SK-N-DZ (cell line): ENCODE measurements around the gene STK32B.
A peak's percentile ranks its signal among the peaks of the same experiment; 100 is the strongest.

ENCODE experiments used
- DNase-seq: peaks from one replicate; pipeline ENCODE4 v3.0.0-alpha.2; 2015; ENCODE audit warnings: low spot score

The STK32B gene

DNA sequence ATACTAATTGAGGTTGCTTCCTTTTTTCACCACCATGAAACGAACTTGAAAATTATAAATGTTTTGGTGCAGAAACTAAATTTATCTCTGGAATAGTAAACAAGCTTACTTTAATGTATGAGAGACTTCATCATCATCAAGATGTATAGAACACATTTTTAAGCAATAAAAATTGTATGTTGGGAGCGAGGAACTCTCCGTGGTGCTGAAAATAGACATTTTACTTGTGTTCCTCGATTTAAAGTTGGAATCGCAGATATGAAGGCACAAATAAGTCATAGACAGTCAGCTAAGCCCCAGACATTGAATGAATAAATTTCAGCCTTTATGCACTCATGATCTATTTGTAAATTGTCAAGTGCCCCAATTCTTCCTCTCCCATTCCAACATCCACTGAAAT lies 310.7 kb downstream of the STK32B start:
- DNase-seq: no peak

DNA sequence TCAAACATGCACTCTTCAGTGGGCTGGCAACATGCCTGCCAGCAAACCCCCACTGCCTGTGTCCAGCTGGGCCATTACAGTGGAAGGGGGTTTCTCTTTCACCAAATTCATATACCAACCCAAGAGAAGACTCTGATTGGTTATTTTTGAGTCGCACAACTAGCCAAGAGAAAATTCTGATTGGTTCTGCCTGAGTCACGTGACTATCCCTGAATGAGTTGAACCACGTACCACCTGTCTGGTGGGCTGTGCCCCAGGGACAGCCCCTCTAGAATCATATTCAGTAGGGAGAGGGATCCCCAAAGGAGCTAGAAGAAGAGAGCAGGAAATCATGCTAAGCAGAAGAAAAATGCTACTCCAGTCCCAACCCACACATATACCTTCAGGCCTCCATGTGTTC lies 313.1 kb downstream of the STK32B start:
- no peak for DNase-seq

DNA sequence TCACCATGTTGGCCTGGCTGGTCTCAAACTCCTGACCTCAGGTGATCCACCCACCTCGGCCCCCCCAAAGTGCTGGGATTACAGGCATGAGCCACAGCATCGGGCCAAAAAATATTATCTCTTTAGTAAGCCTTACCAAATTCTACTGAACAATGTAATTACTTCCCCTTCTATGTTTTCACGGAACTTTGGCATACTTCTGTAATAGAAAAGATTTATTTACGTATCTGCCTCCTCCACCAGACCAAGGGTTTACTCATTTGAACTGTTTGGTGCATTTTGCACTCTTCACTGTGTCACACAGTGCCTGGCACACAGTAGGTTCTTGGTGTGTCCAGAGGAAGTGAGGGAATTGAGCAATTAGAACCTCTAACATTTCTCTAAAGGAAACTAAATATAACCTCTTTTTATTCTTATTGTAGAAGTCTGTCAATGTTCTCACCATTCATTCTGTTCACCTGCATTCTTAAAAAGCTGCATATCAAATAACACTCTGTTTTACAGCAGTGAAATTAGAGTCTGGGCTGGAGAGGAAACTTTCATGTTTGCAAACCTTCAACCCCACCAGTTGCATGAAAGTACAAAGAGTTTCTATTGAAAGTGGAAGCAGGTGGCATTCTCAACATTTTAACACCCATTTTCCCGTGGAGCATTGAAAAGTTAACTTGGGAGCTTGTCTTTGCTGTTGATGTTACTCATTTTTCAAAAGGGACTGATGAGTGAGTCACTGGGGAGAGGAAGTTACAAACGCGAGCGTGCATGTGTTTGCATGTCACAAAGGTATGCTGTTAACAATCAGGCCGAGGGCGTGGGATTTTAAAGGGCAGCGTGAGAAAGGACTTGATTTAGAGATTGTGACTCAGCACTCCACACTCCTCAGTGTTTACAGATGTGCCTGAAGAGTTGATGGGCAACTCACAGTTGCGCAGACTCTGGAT lies 314.1 kb downstream of the STK32B start:
- DNase-seq: no peak

DNA sequence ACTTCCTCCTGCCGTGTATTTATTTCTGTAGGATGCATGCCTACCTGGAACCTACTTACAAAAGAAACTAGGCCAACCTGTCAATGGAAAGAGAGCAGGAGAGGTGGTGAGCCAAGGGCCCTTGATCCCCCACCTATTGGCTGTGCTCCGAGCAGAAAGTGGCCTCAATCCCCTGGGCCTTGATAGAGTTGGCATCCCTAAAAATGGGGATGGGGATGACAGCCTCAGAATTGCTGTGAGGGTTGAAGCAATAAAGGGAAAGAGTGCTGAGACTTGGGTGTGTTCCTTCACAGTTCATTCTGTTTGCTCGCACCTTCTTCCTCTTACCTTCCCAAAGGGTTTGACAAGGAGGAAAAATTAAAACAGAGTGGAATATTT lies 314.7 kb downstream of the STK32B start:
- no peak for DNase-seq

DNA sequence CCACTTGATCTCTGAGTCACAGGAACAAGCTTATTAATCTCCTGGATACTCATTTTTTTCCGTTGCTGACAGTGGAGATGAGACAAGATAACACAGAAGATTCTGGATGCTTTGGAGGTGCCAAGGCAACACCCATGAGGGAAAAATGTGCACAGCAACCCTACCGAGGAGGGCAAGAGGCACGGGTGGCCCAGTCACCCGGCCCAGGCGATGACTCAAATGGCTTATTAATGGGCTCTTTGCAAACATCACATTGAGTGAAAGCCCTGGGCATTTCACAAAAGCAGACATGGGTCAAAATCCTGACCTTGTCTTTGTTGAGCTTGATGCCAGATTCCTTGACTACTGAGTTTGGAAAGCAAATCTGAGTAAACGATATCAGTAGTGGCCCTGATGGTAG lies 315.1 kb downstream of the STK32B start:
- no peak for DNase-seq

DNA sequence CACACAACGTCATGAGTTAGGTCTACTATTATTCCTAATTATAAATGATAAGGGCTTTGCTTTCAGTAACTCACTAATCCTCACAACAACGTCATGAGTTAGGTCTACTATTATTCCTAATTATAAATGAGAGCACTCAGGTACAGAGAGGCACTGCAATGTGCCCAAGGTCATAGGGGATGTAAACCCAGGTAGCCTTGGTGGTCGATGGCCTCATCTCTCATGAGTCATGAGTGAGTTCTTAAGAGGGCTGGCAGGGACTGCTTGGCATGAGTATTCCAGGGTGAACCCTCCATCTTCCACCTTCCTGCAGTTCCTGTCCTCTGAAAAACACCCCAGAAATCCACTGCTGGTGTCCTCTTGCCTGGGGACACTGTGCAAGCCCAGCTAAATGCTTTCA lies 317.1 kb downstream of the STK32B start:
- no peak for DNase-seq

DNA sequence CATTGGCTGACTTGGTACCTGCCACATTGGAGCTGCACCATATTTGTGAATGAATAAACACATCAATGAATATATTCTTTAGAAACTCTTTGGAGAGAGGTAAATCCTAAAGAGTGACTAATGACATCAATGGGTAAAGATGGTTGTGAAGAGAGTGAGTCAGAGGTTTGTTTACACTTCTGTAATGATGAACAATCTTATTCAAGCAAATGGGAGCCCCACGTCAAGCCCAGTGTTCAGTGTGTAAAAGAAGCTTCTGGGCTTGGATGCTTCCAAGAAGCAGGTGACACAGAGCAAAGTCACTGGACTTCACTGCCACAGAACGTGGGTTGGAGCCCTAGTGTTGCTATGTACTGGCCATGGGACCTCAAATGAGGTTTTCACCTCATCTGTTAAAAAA lies 319.0 kb downstream of the STK32B start:
- DNase-seq: no peak

DNA sequence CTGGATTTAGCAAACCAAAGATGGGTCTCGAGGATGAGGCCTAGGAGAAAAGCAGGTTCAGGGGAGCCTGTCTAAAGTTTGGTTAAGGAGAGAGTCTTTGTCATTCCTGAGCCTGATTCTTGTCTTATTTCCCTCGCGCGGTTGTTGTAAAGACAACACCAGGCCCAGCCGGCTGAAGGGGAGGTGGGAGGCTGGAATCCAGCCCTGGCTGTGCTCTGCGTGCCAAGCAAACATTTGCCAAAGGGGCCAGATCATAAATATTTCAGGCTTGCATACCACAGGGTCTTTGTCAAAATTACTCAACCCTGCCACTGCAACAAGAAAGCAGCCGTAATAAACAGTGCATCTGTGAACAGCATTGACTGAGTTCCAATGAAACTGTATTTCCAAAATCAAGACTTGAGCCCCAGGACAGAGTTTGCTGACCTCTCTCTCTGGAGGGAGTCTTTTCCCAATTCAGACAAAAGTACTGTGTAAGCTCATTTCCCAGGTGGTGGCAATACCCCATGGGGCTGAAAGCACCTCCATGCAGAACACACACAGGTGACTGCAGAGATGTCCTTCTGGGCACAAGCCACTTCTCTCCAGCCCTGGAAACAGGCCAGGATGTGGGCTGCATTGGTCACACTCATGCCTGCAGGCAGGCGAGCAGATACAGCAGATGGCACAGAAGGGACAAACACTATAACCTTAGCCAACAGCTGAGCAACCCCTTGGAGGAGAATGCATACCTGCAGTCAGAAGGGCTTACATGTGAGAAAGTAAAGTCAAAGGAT lies 320.3 kb downstream of the STK32B start:
- no peak for DNase-seq

DNA sequence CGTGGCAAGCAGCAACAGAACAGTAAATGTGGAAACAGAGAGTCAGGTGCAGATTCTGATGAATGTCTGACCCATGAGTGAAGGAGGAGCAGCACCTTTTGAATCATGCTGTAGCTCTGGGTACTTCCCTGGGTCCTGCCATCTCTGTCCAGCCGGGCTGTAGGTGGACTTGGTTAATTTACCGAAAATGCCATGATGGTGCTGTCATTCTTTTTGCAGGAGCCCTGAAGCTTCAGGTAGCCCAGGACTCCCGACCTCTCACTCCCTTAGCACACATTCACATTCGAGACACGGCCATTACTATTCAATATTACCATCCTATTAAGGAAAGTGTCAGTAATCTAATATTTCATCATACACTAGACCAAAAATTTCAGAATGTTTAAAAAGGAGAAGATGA lies 320.9 kb downstream of the STK32B start:
- DNase-seq: no peak

DNA sequence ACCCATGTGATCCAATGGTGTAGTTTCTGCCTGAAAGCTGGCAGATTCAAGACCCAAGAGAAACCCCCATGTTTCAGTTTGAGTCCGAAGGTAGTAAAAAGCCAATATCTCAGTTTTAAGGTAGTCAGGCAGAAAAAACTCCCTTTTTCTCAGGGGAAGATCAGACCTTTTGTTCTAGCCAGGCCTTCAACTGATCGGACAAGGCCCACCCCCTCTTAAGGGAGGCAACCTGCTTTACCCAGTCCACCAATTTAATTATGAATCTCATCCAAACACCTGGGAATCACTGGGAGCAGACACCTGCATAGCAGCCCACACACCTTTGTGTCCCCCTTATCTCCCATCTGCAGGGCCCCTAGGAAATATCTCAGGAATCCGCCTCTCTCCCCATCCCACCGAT lies 322.0 kb downstream of the STK32B start:
- no peak for DNase-seq

DNA sequence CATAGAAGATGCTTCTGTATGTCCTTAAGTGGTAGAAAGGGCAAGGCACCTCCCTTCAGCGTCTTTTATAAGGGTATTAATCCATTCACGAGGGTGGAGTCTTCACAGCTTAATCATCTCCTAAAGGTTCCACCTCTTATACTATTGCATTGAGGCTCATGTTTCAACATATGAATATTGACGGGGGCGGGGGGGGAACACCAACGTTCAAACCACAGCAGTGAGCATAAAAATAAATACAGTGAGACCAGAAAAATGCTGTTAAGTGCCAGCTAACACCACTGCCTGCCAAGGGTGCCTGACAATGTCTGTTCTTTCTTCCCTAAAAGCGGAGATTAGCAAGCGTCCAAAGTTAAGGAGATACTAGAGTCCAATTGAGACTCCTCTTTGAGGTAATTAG lies 323.3 kb downstream of the STK32B start:
- DNase-seq: no peak

DNA sequence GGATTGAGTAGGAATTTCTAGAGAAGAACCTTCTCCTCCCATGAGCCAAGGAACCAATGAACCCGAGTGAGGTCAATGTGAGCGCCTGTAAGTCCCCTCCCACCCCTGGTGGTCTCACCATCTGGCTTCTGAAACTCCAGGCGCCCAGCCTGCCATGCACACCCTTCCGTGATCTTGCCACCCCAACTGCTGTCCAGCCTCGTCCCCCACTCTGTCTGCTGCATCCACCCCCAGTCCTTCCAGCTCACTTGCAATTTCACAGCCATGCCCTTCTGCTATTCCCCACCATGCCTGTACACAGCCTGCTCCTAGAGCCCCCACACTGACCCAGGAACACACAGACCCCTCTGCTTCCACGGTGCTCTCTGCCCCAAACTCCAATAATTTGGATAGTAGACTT lies 323.7 kb downstream of the STK32B start:
- DNase-seq: no peak

DNA sequence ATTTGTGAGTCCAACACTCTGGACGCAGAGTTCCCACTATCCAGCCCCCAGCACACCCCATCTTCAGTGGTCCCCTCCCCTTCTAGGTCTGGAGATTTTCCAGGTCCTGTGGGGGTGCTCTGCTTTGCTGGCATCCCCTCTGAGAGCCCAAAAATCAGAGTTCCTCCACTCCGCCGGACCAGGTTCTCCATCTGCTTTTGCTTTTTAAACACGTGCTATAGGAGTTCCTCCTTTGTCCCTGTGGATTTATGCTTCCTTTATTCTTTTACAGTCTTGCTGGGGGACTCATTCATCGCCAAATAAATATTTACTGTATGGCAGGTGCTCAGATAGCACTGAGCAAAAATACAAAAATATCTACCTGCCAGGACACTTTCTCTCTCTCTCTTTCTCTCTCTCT lies 324.7 kb downstream of the STK32B start:
- DNase-seq: no peak

DNA sequence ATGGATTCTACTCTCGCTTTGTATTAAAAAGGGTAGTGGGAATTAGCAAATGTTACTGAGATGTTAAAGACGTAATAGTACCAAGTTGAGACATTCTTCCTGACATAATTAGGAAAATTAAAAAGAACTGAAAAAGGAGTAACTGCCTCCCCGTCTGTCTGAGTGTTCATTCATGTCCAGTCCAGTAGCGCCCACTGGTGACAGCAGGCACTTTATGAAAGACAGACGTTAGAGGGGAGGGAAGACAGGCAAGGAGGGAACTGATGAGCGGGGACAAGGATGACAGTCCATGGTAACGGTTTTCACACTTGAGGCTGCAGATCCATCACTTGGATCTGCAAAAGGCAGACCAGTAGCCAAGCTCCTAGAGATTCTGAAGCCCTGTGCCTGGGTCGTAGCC lies 326.7 kb downstream of the STK32B start:
- DNase-seq: peak; percentile 11

DNA sequence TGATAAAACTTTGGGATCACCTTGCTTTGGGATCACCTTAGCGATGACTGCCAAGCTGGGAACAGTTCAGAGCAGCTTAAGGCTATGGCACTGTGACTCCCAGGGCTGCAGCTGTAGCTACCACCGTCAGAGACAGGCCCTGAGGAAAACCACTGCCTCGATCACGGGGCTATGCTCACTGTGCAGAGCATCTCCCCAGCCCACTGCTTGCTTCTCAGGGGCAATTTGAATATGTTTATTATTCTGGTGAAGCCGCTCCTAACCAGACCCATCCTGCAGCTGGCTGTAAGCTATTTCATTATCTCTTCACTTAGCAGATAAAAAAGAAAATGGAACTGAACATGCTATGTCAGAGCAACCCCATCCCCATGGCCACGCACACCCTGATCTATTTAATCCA lies 328.6 kb downstream of the STK32B start:
- no peak for DNase-seq

DNA sequence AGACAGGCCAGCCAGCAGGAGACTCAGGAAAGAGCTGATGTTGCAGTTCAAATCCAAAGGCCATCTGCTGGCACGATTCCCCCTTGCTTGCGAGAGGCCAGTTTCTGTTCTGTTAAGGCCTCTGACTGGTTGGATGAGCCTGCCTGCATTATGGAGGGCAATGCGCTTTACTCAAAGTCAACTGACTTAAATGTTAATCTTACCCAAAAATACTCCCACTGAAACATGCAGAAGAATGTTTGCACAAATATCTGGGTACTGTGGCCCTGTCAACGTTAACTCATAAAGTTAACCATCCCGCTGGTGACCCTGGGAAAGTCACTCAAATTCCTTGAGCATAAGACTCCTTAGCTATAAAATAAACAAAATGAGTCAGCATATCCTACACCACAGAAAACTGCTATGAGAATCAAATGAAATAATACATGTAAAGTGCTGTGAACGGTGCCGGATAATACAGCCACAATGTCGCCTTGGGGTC lies 330.7 kb downstream of the STK32B start:
- no peak for DNase-seq

DNA sequence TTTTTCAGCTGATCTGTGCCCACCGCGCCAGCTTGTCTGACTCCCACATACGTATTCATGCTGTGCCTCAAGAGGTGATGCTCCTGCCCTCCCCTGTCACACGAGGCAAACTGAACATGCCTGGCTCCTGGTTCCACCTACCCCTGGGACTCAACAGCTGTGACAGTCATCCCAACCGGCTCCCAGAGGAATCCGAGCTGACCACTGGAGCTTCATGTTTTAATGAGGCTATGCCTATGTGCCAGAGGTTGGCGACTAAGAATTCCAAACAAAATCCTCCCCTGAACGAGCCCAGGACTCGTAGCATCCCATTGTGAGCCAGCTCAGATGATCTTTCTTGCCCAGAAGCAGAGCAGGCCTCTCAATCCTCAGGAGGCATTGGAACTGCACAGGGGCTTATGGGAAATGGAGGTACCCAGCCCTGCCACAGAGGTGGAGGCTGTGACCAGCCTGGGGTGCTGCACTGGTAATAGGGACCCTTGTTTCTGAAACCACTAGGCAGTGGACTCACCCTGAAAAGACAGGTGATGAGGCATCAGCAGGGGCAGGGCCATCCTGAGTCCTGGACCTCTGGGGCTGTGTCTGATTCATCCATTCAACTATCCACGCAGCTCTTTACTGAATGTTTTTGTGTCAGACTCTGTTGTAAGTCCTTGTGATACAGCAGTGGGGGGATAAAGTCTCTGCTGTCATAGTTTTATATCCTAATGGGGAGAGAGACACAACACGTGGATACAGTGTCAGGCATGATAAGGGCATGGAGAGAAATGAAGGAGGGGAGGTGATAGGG lies 332.1 kb downstream of the STK32B start:
- no peak for DNase-seq

DNA sequence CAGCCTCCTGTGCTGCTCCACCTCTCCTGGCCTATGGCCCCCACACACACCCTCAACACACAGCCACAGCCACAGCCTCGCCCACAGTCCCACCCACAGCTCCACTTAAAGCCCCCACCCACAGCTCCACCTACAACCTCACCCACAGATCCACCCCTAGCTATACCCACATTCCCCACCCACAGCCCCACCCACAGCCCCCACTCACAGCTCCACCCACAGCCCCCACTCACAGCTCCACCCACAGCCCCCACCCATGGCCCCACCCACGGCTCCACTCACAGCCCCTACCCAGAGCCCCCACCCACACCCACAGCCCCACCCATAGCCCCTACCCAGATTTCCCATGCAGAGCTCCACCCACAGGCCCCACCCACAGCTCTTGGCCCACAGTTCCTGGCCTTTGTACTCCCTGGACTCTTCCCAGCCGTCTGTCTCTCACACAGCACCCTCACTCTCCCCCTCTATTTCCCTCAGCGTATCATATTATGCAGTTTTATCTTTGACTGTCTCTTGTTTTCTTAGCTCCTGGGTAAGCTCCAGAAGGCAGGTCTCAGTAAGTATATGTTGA lies 334.5 kb downstream of the STK32B start:
- no peak for DNase-seq

DNA sequence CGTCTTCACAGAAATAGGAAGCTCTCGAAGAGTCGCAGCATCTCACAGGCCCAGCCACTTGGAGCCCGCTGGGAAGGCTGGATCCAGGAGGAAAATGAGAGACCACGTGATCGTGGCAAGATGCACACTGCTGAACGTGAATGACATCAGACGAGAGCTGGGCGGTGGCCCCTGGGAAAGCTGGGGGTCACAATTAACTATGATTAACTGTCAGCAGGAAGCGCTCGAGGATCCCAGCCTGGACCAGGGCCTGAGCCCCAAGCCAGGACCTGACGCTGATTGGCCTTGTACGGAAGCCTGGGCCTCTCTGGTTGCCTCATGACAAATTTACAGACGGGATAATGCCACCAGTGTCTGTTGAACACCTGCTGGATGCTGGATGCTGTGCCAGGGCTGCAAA lies 335.6 kb downstream of the STK32B start:
- no peak for DNase-seq

DNA sequence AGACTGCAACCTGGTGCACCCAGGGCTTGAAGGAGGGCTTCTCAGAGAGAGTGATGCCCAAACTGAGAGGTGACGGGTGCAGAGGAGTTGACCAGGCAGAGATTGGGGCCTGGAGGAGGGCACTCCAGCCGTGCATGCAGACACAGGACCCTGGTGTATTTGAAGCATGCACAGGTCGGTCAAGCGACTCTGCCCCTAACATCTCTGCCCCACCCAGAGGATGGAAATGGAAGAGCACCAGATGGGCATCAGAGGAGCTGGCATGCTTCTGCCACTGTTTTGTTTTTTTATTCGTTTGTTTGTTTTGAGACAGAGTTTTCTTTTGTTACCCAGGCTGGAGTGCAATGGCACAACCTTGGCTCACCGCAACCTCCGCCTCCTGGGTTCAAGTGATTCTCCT lies 336.2 kb downstream of the STK32B start:
- DNase-seq: no peak

DNA sequence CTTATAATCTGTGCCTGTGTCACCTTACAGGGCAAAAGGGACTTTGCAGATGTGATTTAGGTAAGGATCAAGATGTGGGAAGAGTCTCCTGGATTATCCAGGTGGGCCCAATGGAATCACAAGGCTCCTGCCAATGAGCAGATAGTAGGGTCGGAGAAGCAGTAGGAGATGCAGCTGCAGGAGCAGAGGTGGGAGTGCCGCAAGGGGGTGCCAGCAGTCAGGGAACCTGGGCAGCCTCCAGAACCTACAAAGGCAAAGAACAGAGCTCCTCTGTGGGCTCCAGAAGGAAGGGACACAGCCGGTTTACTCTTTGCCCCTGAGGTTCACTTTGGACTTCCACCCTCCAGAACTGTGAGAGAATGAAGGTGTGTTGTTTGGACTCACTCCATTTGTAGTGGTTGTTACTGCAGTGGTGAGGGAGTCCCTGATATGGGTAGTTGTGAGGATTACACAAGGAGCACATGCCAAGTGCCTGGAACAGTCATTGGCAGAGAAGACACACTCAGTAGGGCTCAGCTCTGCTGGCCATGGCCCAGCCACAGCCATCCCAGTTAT lies 338.6 kb downstream of the STK32B start:
- DNase-seq: no peak
